K562 (cell line): ENCODE data around the gene EFCAB3. TPM values are rescaled to one million over a fixed set of nuclear protein-coding genes. Genes with fewer than 3 reads are reported as not detected.

Source experiments
- CTBP1 ChIP-seq: fragments of 450-650 bp; IDR thresholded peaks from 2 replicates; pipeline ENCODE4 v1.6.1; 2016; ENCODE audit warnings: borderline replicate concordance
- CTCF ChIP-seq, 3 experiments: IDR thresholded peaks in 2 of 3; conservative IDR thresholded peaks in 1 of 3; 2 replicates each; pipeline ENCODE4 v1.5.1; 2011 to 2012; ENCODE audit warnings: low read length in 3 of 3, mild to moderate bottlenecking in 3 of 3, control low read depth in 2 of 3, improper control_type of control experiment in 1 of 3, inconsistent platforms in 1 of 3, low read depth in 1 of 3, mixed read lengths in 1 of 3, moderate library complexity in 1 of 3; ENCODE audit not compliant: insufficient read depth in 2 of 3
- KLF6 ChIP-seq: fragments of 250-450 bp; sonication (Bioruptor Pico); IDR thresholded peaks from 2 replicates; pipeline ENCODE4 v1.4.0; 2020; ENCODE audit warnings: mild to moderate bottlenecking, moderate library complexity, borderline replicate concordance
- PHF20 ChIP-seq: fragments of 450-650 bp; IDR thresholded peaks from 2 replicates; pipeline ENCODE4 v1.6.1; 2018; ENCODE audit not compliant: partially characterized antibody
- PHF8 ChIP-seq: fragments of 200-600 bp; sonication (generic); IDR thresholded peaks from 2 replicates; pipeline ENCODE4 v1.6.1; 2012; ENCODE audit warnings: mixed run types, mild to moderate bottlenecking, inconsistent platforms, low read length, moderate library complexity, borderline replicate concordance
- POLR2B ChIP-seq: fragments of 450-650 bp; IDR thresholded peaks from 2 replicates; pipeline ENCODE4 v1.6.1; 2018; ENCODE audit warnings: low read depth; ENCODE audit not compliant: partially characterized antibody
- SIN3A ChIP-seq, 2 experiments: fragments of 150-350 bp in 1 of 2; IDR thresholded peaks; 2 replicates each; pipeline ENCODE4 v1.6.1; 2011 to 2016; ENCODE audit warnings: borderline replicate concordance in 2 of 2, low read depth in 2 of 2, low read length in 2 of 2, mild to moderate bottlenecking in 2 of 2, moderate library complexity in 2 of 2; ENCODE audit not compliant: control insufficient read depth in 1 of 2
- SIX5 ChIP-seq, 2 experiments: IDR thresholded peaks; 2 replicates each; pipeline ENCODE4 v1.6.1; 2011; ENCODE audit warnings: low read length in 2 of 2, borderline replicate concordance in 1 of 2, low read depth in 1 of 2, mild to moderate bottlenecking in 1 of 2, moderate library complexity in 1 of 2; ENCODE audit not compliant: insufficient read depth in 1 of 2
- TARDBP ChIP-seq: fragments of 450-650 bp; IDR thresholded peaks from 2 replicates; pipeline ENCODE4 v1.6.1; 2016
- ZNF592 ChIP-seq: fragments of 450-650 bp; IDR thresholded peaks from 2 replicates; pipeline ENCODE4 v1.6.1; 2017; ENCODE audit warnings: antibody characterized with exemption, mild to moderate bottlenecking
- ZNF766 ChIP-seq: fragments of 200-800 bp; sonication (Bioruptor generic); conservative IDR thresholded peaks from 2 replicates; pipeline ENCODE4 v1.6.1; 2016; ENCODE audit warnings: missing genetic modification characterization, missing compliant biosample characterization
- polyA plus RNA-seq, 8 experiments: library from polyadenylated mRNA; depleted of rRNA in 4 of 8; stranded (reverse) in 5 of 8; unstranded in 3 of 8; fragments of >200 nt; fragmentation: Nextera tagmentation in 2 of 8; fragmentation: Illumina TruSeq in 1 of 8; extraction: Ambion mirVana in 2 of 8; extraction: Trizol in 1 of 8; gene quantifications; 2 replicates each; pipeline versions ENCODE4 v1.2.1 to v1.2.3, GENCODE V29; 2011 to 2014; ENCODE audit warnings: inconsistent platforms in 1 of 8, missing spikeins in 1 of 8
- total RNA-seq, 7 experiments: library from RNA; depleted of rRNA in 6 of 7; stranded (reverse); fragments of >200 nt in 6 of 7; fragmentation: Illumina TruSeq in 2 of 7; extraction: Trizol in 2 of 7; gene quantifications; 2 replicates each; pipeline versions ENCODE4 v1.2.1 to v1.2.3, GENCODE V29; 2011 to 2021; ENCODE audit warnings: low replicate concordance in 1 of 7
- TF ChIP-seq, protein P1 (sequence below), 2 experiments: IDR thresholded peaks; 2 replicates each; pipeline ENCODE4 v1.6.1; 2012; ENCODE audit warnings: improper control_type of control experiment in 2 of 2, low read depth in 2 of 2, low read length in 2 of 2, borderline replicate concordance in 1 of 2
- TF ChIP-seq, protein P2 (sequence below): sonication (generic); formaldehyde crosslinking; IDR thresholded peaks from 2 replicates; pipeline ENCODE4 v1.8.0; 2022; ENCODE audit warnings: mild to moderate bottlenecking, low read depth, missing genetic modification reagents
- TF ChIP-seq, protein P3 (sequence below): fragments of 450-650 bp; formaldehyde crosslinking; IDR thresholded peaks from 2 replicates; pipeline ENCODE4 v1.4.0; 2022; ENCODE audit warnings: mild to moderate bottlenecking, moderate library complexity

Gene EFCAB3
- total and polyA plus RNA-seq, 9 of the 15 experiments (the other 6 are each of a cell fraction or from before 2014, with no cell fraction given): not detected

GRCh38 chr17:62423647-62424461 lies 43.5 kb downstream of the EFCAB3 start, which contains the start of gene METTL2A (continued):
- TF ChIP-seq ZNF592 (peak; percentile 57), ZNF766 (CRISPR knock-in tag) (peak; percentile 58; the same call in 1 of the 2 replicates), SIN3A (IDR thresholded peaks at IDR 0.05; ENCODE audit: borderline replicate concordance in 2 of 2, control insufficient read depth in 1 of 2, low read depth in 2 of 2, low read length in 2 of 2) (peak; percentile 39 to 73; a peak in 2 of 4 replicates), PHF20 (peak; percentile 65), CTCF (IDR thresholded peaks at IDR 0.05 in 2 of 3, conservative IDR thresholded peaks at IDR 0.05 in 1 of 3; ENCODE audit: insufficient read depth in 2 of 3, low read depth in 1 of 3, low read length in 3 of 3) (peak; percentile 52 to 56 (median 55)), KLF6 (peak; percentile 74; the same call in 1 of the 2 replicates), SIX5 (IDR thresholded peaks at IDR 0.05; ENCODE audit: borderline replicate concordance in 1 of 2, insufficient read depth in 1 of 2, low read depth in 1 of 2, low read length in 2 of 2) (peak in 1 of 2 experiments; percentile 11; a peak in 1 of 4 replicates), TARDBP (0 out of 2 replicates have a peak, but pooled peaks have one; percentile 44), POLR2B (peak; percentile 75), CTBP1 (peak; percentile 71; the same call in 1 of the 2 replicates), PHF8 (peak; percentile 67; the same call in 1 of the 2 replicates)
- TF ChIP-seq, protein P1, sequence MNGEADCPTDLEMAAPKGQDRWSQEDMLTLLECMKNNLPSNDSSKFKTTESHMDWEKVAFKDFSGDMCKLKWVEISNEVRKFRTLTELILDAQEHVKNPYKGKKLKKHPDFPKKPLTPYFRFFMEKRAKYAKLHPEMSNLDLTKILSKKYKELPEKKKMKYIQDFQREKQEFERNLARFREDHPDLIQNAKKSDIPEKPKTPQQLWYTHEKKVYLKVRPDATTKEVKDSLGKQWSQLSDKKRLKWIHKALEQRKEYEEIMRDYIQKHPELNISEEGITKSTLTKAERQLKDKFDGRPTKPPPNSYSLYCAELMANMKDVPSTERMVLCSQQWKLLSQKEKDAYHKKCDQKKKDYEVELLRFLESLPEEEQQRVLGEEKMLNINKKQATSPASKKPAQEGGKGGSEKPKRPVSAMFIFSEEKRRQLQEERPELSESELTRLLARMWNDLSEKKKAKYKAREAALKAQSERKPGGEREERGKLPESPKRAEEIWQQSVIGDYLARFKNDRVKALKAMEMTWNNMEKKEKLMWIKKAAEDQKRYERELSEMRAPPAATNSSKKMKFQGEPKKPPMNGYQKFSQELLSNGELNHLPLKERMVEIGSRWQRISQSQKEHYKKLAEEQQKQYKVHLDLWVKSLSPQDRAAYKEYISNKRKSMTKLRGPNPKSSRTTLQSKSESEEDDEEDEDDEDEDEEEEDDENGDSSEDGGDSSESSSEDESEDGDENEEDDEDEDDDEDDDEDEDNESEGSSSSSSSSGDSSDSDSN (IDR thresholded peaks at IDR 0.05; ENCODE audit: borderline replicate concordance in 1 of 2, low read depth in 2 of 2, low read length in 2 of 2): peak in 1 of 2 experiments; percentile 70; a peak in 2 of 4 replicates
- TF ChIP-seq, protein P2, sequence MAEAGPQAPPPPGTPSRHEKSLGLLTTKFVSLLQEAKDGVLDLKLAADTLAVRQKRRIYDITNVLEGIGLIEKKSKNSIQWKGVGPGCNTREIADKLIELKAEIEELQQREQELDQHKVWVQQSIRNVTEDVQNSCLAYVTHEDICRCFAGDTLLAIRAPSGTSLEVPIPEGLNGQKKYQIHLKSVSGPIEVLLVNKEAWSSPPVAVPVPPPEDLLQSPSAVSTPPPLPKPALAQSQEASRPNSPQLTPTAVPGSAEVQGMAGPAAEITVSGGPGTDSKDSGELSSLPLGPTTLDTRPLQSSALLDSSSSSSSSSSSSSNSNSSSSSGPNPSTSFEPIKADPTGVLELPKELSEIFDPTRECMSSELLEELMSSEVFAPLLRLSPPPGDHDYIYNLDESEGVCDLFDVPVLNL (CRISPR knock-in tag): peak; percentile 87
- TF ChIP-seq, protein P3, sequence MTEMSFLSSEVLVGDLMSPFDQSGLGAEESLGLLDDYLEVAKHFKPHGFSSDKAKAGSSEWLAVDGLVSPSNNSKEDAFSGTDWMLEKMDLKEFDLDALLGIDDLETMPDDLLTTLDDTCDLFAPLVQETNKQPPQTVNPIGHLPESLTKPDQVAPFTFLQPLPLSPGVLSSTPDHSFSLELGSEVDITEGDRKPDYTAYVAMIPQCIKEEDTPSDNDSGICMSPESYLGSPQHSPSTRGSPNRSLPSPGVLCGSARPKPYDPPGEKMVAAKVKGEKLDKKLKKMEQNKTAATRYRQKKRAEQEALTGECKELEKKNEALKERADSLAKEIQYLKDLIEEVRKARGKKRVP (CRISPR knock-in tag): 0 out of 2 replicates have a peak, but pooled peaks have one; percentile 41
